Neural cell (in vitro differentiated cells): ENCODE measurements around the gene SFXN1.

Experiments used
- CTCF ChIP-seq: fragments of 450-650 bp; IDR thresholded peaks from 2 replicates; pipeline ENCODE4 v1.5.1; 2014; ENCODE audit warnings: antibody characterized with exemption, mild to moderate bottlenecking, moderate library complexity; ENCODE audit not compliant: poor library complexity, severe bottlenecking
- EP300 ChIP-seq: fragments of 450-650 bp; conservative IDR thresholded peaks from 2 replicates; pipeline ENCODE4 v1.6.1; 2014; ENCODE audit warnings: antibody characterized with exemption, mild to moderate bottlenecking, moderate library complexity; ENCODE audit not compliant: poor library complexity, severe bottlenecking
- EZH2 ChIP-seq: fragments of 200-600, 300-800 bp; shearing (Covaris generic), sonication (generic); IDR thresholded peaks from 2 replicates; pipeline ENCODE4 v1.6.1; 2014; ENCODE audit warnings: antibody characterized with exemption, low read length, borderline replicate concordance, mild to moderate bottlenecking; ENCODE audit not compliant: insufficient read depth, poor library complexity, severe bottlenecking
- MXI1 ChIP-seq: fragments of 450-650 bp; conservative IDR thresholded peaks from 2 replicates; pipeline ENCODE4 v1.6.1; 2014; ENCODE audit warnings: antibody characterized with exemption, mild to moderate bottlenecking; ENCODE audit not compliant: poor library complexity, severe bottlenecking
- RAD21 ChIP-seq: fragments of 450-650 bp; conservative IDR thresholded peaks from 2 replicates; pipeline ENCODE4 v1.6.1; 2014; ENCODE audit warnings: antibody characterized with exemption, mild to moderate bottlenecking, moderate library complexity
- REST ChIP-seq: IDR thresholded peaks from 2 replicates; pipeline ENCODE4 v1.6.1; 2012; ENCODE audit warnings: borderline replicate concordance
- SMC3 ChIP-seq: fragments of 450-650 bp; conservative IDR thresholded peaks from 2 replicates; pipeline ENCODE4 v1.6.1; 2014; ENCODE audit warnings: antibody characterized with exemption, mild to moderate bottlenecking, moderate library complexity; ENCODE audit not compliant: poor library complexity

- TF ChIP-seq CTCF (no peak), REST (no peak), SMC3 (no peak), EP300 (no peak), MXI1 (no peak), EZH2 (no peak), RAD21 (no peak)
These were observed 48.3 kb downstream of the SFXN1 start for GRCh38 chr5:175526691-175527090.
